Panc1 (cell line): Measurements from ENCODE around the gene PRR23A. TPM values are rescaled to one million over a fixed set of nuclear protein-coding genes. Genes with fewer than 3 reads are reported as not detected.

ENCODE experiments used
- ATAC-seq: fragments of 200-7000 bp; cut with Tn5 transposase; 2 replicates; pipeline ENCODE4 v1.9.1; 2020; ENCODE audit warnings: mild to moderate bottlenecking, moderate library complexity
- BruUV-seq: library from RNA; stranded (reverse); fragments of 400-500 nt; replicated peaks from 2 replicates; lab custom pipeline; 2021; lab: Mats Ljungman, UMichigan
- CTCF ChIA-PET: fragments of 300-600 bp; sonication (Branson Sonifier 250); formaldehyde crosslinking; loops from one replicate; lab custom pipeline; 2022; ENCODE audit warnings: antibody characterized with exemption; lab: Charles Lee
- POLR2A ChIA-PET: fragments of 300-600 bp; sonication (Branson Sonifier 250); formaldehyde crosslinking; loops from one replicate; lab custom pipeline; 2022; ENCODE audit warnings: antibody characterized with exemption; lab: Charles Lee
- DNase-seq: peaks from one replicate; pipeline ENCODE4 v3.0.0-alpha.2; 2010; ENCODE audit warnings: low read depth, low spot score
- H3K27ac ChIP-seq: 2 replicates; pipeline ENCODE4 v1.5.1; 2011; ENCODE audit warnings: mild to moderate bottlenecking, low read length, inconsistent platforms
- H3K27me3 ChIP-seq: fragments of 200-500 bp; sonication (Bioruptor generic); 2 replicates; pipeline ENCODE4 v1.6.0; 2014; ENCODE audit warnings: low read length, inconsistent platforms; ENCODE audit not compliant: control insufficient read depth, insufficient read depth
- H3K36me3 ChIP-seq: fragments of 200-500 bp; sonication (Bioruptor generic); 2 replicates; pipeline ENCODE4 v1.5.1; 2014; ENCODE audit warnings: inconsistent platforms, mild to moderate bottlenecking, low read length, moderate library complexity; ENCODE audit not compliant: control insufficient read depth, insufficient read depth
- H3K4me1 ChIP-seq: 2 replicates; pipeline ENCODE4 v1.5.1; 2011; ENCODE audit warnings: inconsistent platforms, mild to moderate bottlenecking, low read length, moderate library complexity; ENCODE audit not compliant: control insufficient read depth, insufficient read depth
- H3K4me3 ChIP-seq, 2 experiments: 2 replicates each; pipeline ENCODE4 v1.5.1; 2011 to 2012; ENCODE audit warnings: low read depth in 2 of 2, low read length in 2 of 2, mild to moderate bottlenecking in 2 of 2, inconsistent platforms in 1 of 2, moderate library complexity in 1 of 2
- H3K9me3 ChIP-seq: fragments of 200-500 bp; sonication (Bioruptor generic); 2 replicates; pipeline ENCODE4 v1.5.1; 2014; ENCODE audit warnings: low read depth, mild to moderate bottlenecking, inconsistent platforms, low read length, moderate library complexity; ENCODE audit not compliant: control insufficient read depth, insufficient read depth
- POLR2AphosphoS5 ChIP-seq: IDR thresholded peaks from 2 replicates; pipeline ENCODE4 v1.6.1; 2012; ENCODE audit warnings: mild to moderate bottlenecking, low read depth, low read length, moderate library complexity
- SIN3A ChIP-seq: IDR thresholded peaks from 2 replicates; pipeline ENCODE4 v1.6.1; 2012; ENCODE audit warnings: low read depth, mild to moderate bottlenecking, low read length, moderate library complexity, borderline replicate concordance; ENCODE audit not compliant: insufficient read depth
- TCF7L2 ChIP-seq: IDR thresholded peaks from 2 replicates; pipeline ENCODE4 v1.6.1; 2011; ENCODE audit warnings: mild to moderate bottlenecking, low read depth, low read length, inconsistent platforms
- in situ Hi-C: cut with HindIII; loops from 2 replicates; pipeline ENCODE4 v1.10.0; 2016; ENCODE audit warnings: low sequenced_read_pairs, low pct_unique_long_range_greater_than_20kb
- intact Hi-C: fragments of 100-400 bp; cut with micrococcal nuclease; formaldehyde crosslinking; loops from one replicate; pipeline ENCODE4 v1.10.0; 2022; ENCODE audit not compliant: unreplicated experiment
- total RNA-seq: library from RNA; stranded (reverse); gene quantifications from one replicate; pipeline ENCODE4 v1.2.1, GENCODE V29; 2021; ENCODE audit not compliant: unreplicated experiment
- TF ChIP-seq, protein P1 (sequence below), 2 experiments: IDR thresholded peaks; 2 replicates each; pipeline ENCODE4 v1.6.1; 2011 to 2012; ENCODE audit warnings: low read depth in 2 of 2, control low read depth in 1 of 2, low read length in 1 of 2, mild to moderate bottlenecking in 1 of 2, moderate library complexity in 1 of 2; ENCODE audit not compliant: insufficient read depth in 1 of 2
- TF ChIP-seq, protein P2 (sequence below): fragments of 450-650 bp; IDR thresholded peaks from 2 replicates; pipeline ENCODE4 v1.5.1; 2017; ENCODE audit warnings: mild to moderate bottlenecking

Gene PRR23A
- total RNA-seq, 1 experiment from 2014 or later: not detected

DNA sequence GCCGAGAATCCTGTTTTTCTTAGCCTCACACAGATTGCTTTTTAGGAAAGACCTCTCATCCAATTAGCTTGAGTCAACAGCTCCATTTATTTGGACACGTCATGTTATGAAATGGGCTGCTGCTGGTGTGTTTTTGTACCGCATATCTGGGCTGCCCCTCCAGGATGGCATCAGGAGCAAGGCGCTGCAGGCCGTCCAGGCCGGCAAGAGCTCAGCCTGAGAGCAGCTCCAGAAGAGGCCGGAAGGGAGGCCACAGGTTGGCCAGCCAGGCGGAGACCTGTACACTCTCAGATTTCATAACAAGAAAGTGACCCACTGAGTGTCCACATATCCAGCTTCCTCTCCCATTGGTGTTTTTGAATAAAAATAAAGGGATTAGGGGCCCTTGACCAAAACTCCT lies 30.7 kb downstream of the PRR23A start:
- TF ChIP-seq TCF7L2 (no peak), POLR2AphosphoS5 (no peak), SIN3A (no peak)
- TF ChIP-seq, protein P1, sequence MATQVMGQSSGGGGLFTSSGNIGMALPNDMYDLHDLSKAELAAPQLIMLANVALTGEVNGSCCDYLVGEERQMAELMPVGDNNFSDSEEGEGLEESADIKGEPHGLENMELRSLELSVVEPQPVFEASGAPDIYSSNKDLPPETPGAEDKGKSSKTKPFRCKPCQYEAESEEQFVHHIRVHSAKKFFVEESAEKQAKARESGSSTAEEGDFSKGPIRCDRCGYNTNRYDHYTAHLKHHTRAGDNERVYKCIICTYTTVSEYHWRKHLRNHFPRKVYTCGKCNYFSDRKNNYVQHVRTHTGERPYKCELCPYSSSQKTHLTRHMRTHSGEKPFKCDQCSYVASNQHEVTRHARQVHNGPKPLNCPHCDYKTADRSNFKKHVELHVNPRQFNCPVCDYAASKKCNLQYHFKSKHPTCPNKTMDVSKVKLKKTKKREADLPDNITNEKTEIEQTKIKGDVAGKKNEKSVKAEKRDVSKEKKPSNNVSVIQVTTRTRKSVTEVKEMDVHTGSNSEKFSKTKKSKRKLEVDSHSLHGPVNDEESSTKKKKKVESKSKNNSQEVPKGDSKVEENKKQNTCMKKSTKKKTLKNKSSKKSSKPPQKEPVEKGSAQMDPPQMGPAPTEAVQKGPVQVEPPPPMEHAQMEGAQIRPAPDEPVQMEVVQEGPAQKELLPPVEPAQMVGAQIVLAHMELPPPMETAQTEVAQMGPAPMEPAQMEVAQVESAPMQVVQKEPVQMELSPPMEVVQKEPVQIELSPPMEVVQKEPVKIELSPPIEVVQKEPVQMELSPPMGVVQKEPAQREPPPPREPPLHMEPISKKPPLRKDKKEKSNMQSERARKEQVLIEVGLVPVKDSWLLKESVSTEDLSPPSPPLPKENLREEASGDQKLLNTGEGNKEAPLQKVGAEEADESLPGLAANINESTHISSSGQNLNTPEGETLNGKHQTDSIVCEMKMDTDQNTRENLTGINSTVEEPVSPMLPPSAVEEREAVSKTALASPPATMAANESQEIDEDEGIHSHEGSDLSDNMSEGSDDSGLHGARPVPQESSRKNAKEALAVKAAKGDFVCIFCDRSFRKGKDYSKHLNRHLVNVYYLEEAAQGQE (IDR thresholded peaks at IDR 0.05; ENCODE audit: insufficient read depth in 1 of 2, low read depth in 2 of 2, low read length in 1 of 2): no peak
- TF ChIP-seq, protein P2, sequence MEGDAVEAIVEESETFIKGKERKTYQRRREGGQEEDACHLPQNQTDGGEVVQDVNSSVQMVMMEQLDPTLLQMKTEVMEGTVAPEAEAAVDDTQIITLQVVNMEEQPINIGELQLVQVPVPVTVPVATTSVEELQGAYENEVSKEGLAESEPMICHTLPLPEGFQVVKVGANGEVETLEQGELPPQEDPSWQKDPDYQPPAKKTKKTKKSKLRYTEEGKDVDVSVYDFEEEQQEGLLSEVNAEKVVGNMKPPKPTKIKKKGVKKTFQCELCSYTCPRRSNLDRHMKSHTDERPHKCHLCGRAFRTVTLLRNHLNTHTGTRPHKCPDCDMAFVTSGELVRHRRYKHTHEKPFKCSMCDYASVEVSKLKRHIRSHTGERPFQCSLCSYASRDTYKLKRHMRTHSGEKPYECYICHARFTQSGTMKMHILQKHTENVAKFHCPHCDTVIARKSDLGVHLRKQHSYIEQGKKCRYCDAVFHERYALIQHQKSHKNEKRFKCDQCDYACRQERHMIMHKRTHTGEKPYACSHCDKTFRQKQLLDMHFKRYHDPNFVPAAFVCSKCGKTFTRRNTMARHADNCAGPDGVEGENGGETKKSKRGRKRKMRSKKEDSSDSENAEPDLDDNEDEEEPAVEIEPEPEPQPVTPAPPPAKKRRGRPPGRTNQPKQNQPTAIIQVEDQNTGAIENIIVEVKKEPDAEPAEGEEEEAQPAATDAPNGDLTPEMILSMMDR: no peak
- intact Hi-C loops: loop anchor here (5.0 kb wide), 1 partner anchor 33 kb away; no protein-coding TSS in a partner anchor
- ATAC-seq (no peak), DNase-seq (no peak)
- POLR2A ChIA-PET: no interaction called here
- CTCF ChIA-PET: no interaction called here
- Histone ChIP-seq H3K27me3 (no peaks in the 10 kb centered on the region), H3K4me1 (no peaks in the 10 kb centered on the region), H3K36me3 (no peaks in the 10 kb centered on the region), H3K4me3 (no peak overlapping the region), H3K9me3 (no peaks in the 10 kb centered on the region), H3K27ac (no peak overlapping the region)
- in situ Hi-C loops: no loop called here
- no TSS peak for BruUV-seq

DNA sequence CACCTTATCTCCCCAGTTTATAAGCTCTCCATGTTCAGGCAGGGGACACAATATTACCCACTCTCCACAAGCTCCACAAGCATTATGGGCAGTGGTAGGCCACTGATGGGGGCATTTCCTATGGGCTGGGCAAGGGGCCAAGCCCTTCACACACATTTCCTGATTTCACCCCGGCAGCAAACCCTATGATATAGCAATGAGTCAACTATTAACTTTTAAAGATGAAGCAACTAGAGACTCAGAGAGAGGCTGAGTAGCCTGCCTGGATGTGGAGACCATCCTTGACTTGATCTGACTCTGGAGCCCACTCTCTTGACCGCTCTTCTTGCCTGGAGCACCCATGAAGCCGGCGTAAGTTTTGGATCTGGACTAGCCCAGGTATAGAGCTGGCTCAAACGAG lies 31.6 kb downstream of the PRR23A start:
- Histone ChIP-seq H3K36me3 (no peaks in the 10 kb centered on the region), H3K4me3 (no peak overlapping the region), H3K27ac (no peak overlapping the region), H3K4me1 (no peaks in the 10 kb centered on the region), H3K9me3 (no peaks in the 10 kb centered on the region), H3K27me3 (no peaks in the 10 kb centered on the region)
- intact Hi-C loops (no loop called here), in situ Hi-C loops (no loop called here)
- POLR2A ChIA-PET: no interaction called here
- CTCF ChIA-PET: interaction anchor here (0.6 kb wide), 1 partner anchor 25 kb away, joined by 4 read pairs; no protein-coding TSS in a partner anchor
- DNase-seq (no peak), ATAC-seq (no peak; the same call in 1 of the 2 replicates)
- no TSS peak for BruUV-seq
- TF ChIP-seq TCF7L2 (no peak), SIN3A (no peak), POLR2AphosphoS5 (no peak)
- TF ChIP-seq, protein P2: no peak
- TF ChIP-seq, protein P1 (IDR thresholded peaks at IDR 0.05; ENCODE audit: insufficient read depth in 1 of 2, low read depth in 2 of 2, low read length in 1 of 2): no peak
